SK-N-SH (cell line): ENCODE measurements around the gene AGMO. TPM values are rescaled to one million over a fixed set of nuclear protein-coding genes. Genes with fewer than 3 reads are reported as not detected.

ENCODE experiments used
- CTCF ChIA-PET: fragments of 300-600, 350-600 bp; formaldehyde crosslinking; extraction: SDS; loops from one replicate; lab custom pipeline; 2021; lab: Yijun Ruan, JAX
- POLR2A ChIA-PET: fragments of 350-600 bp; sonication (Branson Sonifier 250); formaldehyde crosslinking; extraction: SDS; loops from one replicate; lab custom pipeline; 2020; ENCODE audit warnings: antibody characterized with exemption, inconsistent platforms; lab: Yijun Ruan, JAX
- DNase-seq: peaks from one replicate; pipeline ENCODE4 v3.0.0; 2012
- H2AFZ ChIP-seq: fragments of 200-600 bp; sonication (generic); 2 replicates; pipeline ENCODE4 v1.8.1; 2016; ENCODE audit warnings: antibody characterized with exemption, mild to moderate bottlenecking, low read depth
- H3F3A ChIP-seq: fragments of 200-600 bp; sonication (generic); replicated peaks from 2 replicates; pipeline ENCODE3; 2016; ENCODE audit warnings: antibody characterized with exemption, mild to moderate bottlenecking; ENCODE audit not compliant: insufficient read depth
- H3K27ac ChIP-seq, 2 experiments: fragments of 200-500 bp in 1 of 2; fragments of 200-600 bp in 1 of 2; sonication (Bioruptor generic) in 1 of 2; sonication (generic), shearing (Covaris generic) in 1 of 2; 2 replicates each; pipeline versions ENCODE4 v1.5.1 to v1.6.1; 2014 to 2016; ENCODE audit warnings: low read depth in 2 of 2, inconsistent platforms in 1 of 2, low read length in 1 of 2, mild to moderate bottlenecking in 1 of 2, mixed read lengths in 1 of 2
- H3K27me3 ChIP-seq: fragments of 200-600 bp; sonication (generic), shearing (Covaris generic); 2 replicates; pipeline ENCODE4 v1.6.1; 2016; ENCODE audit warnings: mixed run types; ENCODE audit not compliant: insufficient read depth
- H3K36me3 ChIP-seq, 2 experiments: fragments of 200-500 bp in 1 of 2; fragments of 200-600 bp in 1 of 2; sonication (Bioruptor generic) in 1 of 2; sonication (generic) in 1 of 2; replicated peaks in 1 of 2; 2 replicates each; pipeline versions ENCODE3 to v1.5.1; 2014 to 2016; ENCODE audit warnings: low read length in 1 of 2, mild to moderate bottlenecking in 1 of 2; ENCODE audit not compliant: insufficient read depth in 2 of 2, control insufficient read depth in 1 of 2
- H3K4me1 ChIP-seq, 2 experiments: fragments of 200-500 bp in 1 of 2; fragments of 200-600 bp in 1 of 2; sonication (Bioruptor generic) in 1 of 2; sonication (generic), shearing (Covaris generic) in 1 of 2; 2 replicates each; pipeline versions ENCODE4 v1.5.1 to v1.6.1; 2014 to 2016; ENCODE audit warnings: low read depth in 1 of 2, low read length in 1 of 2, mixed run types in 1 of 2; ENCODE audit not compliant: insufficient read depth in 2 of 2, control insufficient read depth in 1 of 2
- H3K4me2 ChIP-seq: fragments of 200-600 bp; sonication (generic), shearing (Covaris generic); 2 replicates; pipeline ENCODE4 v1.6.1; 2017; ENCODE audit warnings: mixed run types
- H3K4me3 ChIP-seq, 2 experiments: fragments of 200-500 bp in 1 of 2; fragments of 200-600 bp in 1 of 2; sonication (Bioruptor generic) in 1 of 2; sonication (generic), shearing (Covaris generic) in 1 of 2; 2 replicates each; pipeline versions ENCODE4 v1.5.1 to v1.8.1; 2014 to 2016; ENCODE audit warnings: low read depth in 2 of 2, inconsistent platforms in 1 of 2, low read length in 1 of 2, mild to moderate bottlenecking in 1 of 2, mixed read lengths in 1 of 2, moderate library complexity in 1 of 2
- H3K79me2 ChIP-seq: fragments of 200-600 bp; sonication (generic); 2 replicates; pipeline ENCODE4 v1.8.1; 2017; ENCODE audit warnings: mild to moderate bottlenecking; ENCODE audit not compliant: insufficient read depth
- H3K9ac ChIP-seq: fragments of 200-600 bp; sonication (generic); 2 replicates; pipeline ENCODE4 v1.6.1; 2017; ENCODE audit warnings: mixed run types
- H3K9me2 ChIP-seq: fragments of 200-600 bp; sonication (generic); 2 replicates; pipeline ENCODE4 v1.6.1; 2017; ENCODE audit warnings: mixed run types
- H3K9me3 ChIP-seq: fragments of 200-600 bp; sonication (generic); 2 replicates; pipeline ENCODE4 v1.6.1; 2017; ENCODE audit warnings: mixed run types, mild to moderate bottlenecking, moderate library complexity
- H4K20me1 ChIP-seq: fragments of 200-600 bp; sonication (generic); 2 replicates; pipeline ENCODE4 v1.6.1; 2017; ENCODE audit warnings: mild to moderate bottlenecking, mixed run types; ENCODE audit not compliant: insufficient read depth
- EP300 ChIP-seq, 2 experiments: IDR thresholded peaks; 2 replicates each; pipeline versions ENCODE4 v1.4.0 to v1.6.1; 2012; ENCODE audit warnings: borderline replicate concordance in 1 of 2, low read depth in 1 of 2, low read length in 1 of 2
- EZH2phosphoT487 ChIP-seq: fragments of 200-600 bp; sonication (generic); IDR thresholded peaks from 2 replicates; pipeline ENCODE4 v1.6.1; 2017; ENCODE audit warnings: low read depth, mixed run types, mild to moderate bottlenecking, antibody characterized with exemption, moderate library complexity, borderline replicate concordance
- FOSL2 ChIP-seq: IDR thresholded peaks from 2 replicates; pipeline ENCODE4 v1.4.0; 2012; ENCODE audit warnings: low read depth, mild to moderate bottlenecking, moderate library complexity, borderline replicate concordance
- FOXJ3 ChIP-seq: sonication (generic); formaldehyde crosslinking; IDR thresholded peaks from 2 replicates; pipeline ENCODE4 v1.5.1; 2020; ENCODE audit warnings: mild to moderate bottlenecking, missing genetic modification reagents
- GABPA ChIP-seq: IDR thresholded peaks from 2 replicates; pipeline ENCODE4 v1.4.0; 2012; ENCODE audit warnings: low read depth, mild to moderate bottlenecking
- IRF3 ChIP-seq: fragments of 150-350 bp; IDR thresholded peaks from 2 replicates; pipeline ENCODE4 v1.6.1; 2016; ENCODE audit warnings: mild to moderate bottlenecking, low read depth, low read length
- POLR2AphosphoS5 ChIP-seq: IDR thresholded peaks from 2 replicates; pipeline ENCODE4 v1.6.1; 2012; ENCODE audit warnings: low read depth, low read length
- RXRA ChIP-seq: IDR thresholded peaks from 2 replicates; pipeline ENCODE4 v1.4.0; 2012; ENCODE audit warnings: low read depth, mild to moderate bottlenecking, borderline replicate concordance
- SIN3A ChIP-seq: IDR thresholded peaks from 2 replicates; pipeline ENCODE4 v1.6.1; 2012; ENCODE audit warnings: low read depth, mild to moderate bottlenecking, low read length, moderate library complexity, borderline replicate concordance
- USF2 ChIP-seq: fragments of 150-350 bp; IDR thresholded peaks from 2 replicates; pipeline ENCODE4 v1.6.1; 2017; ENCODE audit warnings: antibody characterized with exemption, low read length, low read depth, borderline replicate concordance
- YY1 ChIP-seq: IDR thresholded peaks from 2 replicates; pipeline ENCODE4 v1.4.0; 2012; ENCODE audit warnings: low read depth, mild to moderate bottlenecking
- WGBS: methylation state at CpG from one replicate; pipeline ENCODE4 v1.1.6; 2017; ENCODE audit warnings: low lambda C conversion rate; 5-methylcytosine and 5-hydroxymethylcytosine counted together
- polyA plus RNA-seq, 3 experiments: library from polyadenylated mRNA; depleted of rRNA; stranded (reverse); fragments of >200 nt; gene quantifications; 2 replicates each; pipeline ENCODE4 v1.2.3, GENCODE V29; 2012
- TF ChIP-seq, protein P1 (sequence below): IDR thresholded peaks from 2 replicates; pipeline ENCODE4 v1.6.1; 2012; ENCODE audit warnings: mild to moderate bottlenecking, low read depth, low read length, moderate library complexity
- TF ChIP-seq, protein P2 (sequence below): IDR thresholded peaks from 2 replicates; pipeline ENCODE4 v1.4.0; 2012; ENCODE audit warnings: low read depth, borderline replicate concordance

AGMO gene
- polyA plus RNA-seq, 1 of the 3 experiments (the other 2 are of a cell fraction): 0.05 TPM

DNA sequence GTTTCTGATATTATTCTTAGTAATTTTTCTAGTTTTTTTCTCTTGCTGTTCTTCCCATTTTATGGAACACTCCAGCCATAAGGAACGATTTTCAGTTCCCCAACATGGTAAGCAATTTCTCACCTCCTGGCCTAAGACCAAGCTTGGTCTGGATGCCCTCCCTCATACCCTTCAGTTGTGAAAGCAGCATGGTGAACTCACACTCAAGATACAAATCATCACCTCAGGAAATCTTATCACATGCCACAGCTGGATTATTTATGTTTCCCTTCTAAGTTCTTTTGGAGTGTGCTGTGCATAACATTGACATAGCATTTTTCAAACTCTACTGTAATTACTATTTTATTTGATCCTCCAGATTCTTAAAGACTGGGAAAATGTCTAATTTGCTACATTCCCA lies 216.6 kb downstream of the AGMO start:
- no peak overlapping the region for H3K4me3 ChIP-seq
- no peak overlapping the region for H2AFZ ChIP-seq
- H3K79me2 ChIP-seq: no peaks in the 10 kb centered on the region
- H3K9me2 ChIP-seq: no peaks in the 10 kb centered on the region
- no peaks in the 10 kb centered on the region for H3K27me3 ChIP-seq
- H3K9ac ChIP-seq: no peak overlapping the region
- H3K27ac ChIP-seq: no peak overlapping the region
- H3K9me3 ChIP-seq: no peaks in the 10 kb centered on the region
- 7% methylated on average over 1 of the region's 1 CpG for WGBS
- no peak for DNase-seq
- CTCF ChIA-PET: interaction anchor here (1.1 kb wide), 1 partner anchor 20 kb away, joined by 3 read pairs; no protein-coding TSS in a partner anchor
- H3K4me2 ChIP-seq: no peak overlapping the region
- POLR2A ChIA-PET: no interaction called here
- H3F3A ChIP-seq: no peaks in the 10 kb centered on the region
- TF ChIP-seq YY1 (no peak), FOXJ3 (CRISPR knock-in tag) (no peak), GABPA (no peak), POLR2AphosphoS5 (no peak), IRF3 (no peak), EP300 (IDR thresholded peaks at IDR 0.05; ENCODE audit: borderline replicate concordance in 1 of 2, low read depth in 1 of 2, low read length in 1 of 2) (no peak), USF2 (no peak), EZH2phosphoT487 (no peak), FOSL2 (no peak), SIN3A (no peak), RXRA (no peak)
- TF ChIP-seq, protein P1, sequence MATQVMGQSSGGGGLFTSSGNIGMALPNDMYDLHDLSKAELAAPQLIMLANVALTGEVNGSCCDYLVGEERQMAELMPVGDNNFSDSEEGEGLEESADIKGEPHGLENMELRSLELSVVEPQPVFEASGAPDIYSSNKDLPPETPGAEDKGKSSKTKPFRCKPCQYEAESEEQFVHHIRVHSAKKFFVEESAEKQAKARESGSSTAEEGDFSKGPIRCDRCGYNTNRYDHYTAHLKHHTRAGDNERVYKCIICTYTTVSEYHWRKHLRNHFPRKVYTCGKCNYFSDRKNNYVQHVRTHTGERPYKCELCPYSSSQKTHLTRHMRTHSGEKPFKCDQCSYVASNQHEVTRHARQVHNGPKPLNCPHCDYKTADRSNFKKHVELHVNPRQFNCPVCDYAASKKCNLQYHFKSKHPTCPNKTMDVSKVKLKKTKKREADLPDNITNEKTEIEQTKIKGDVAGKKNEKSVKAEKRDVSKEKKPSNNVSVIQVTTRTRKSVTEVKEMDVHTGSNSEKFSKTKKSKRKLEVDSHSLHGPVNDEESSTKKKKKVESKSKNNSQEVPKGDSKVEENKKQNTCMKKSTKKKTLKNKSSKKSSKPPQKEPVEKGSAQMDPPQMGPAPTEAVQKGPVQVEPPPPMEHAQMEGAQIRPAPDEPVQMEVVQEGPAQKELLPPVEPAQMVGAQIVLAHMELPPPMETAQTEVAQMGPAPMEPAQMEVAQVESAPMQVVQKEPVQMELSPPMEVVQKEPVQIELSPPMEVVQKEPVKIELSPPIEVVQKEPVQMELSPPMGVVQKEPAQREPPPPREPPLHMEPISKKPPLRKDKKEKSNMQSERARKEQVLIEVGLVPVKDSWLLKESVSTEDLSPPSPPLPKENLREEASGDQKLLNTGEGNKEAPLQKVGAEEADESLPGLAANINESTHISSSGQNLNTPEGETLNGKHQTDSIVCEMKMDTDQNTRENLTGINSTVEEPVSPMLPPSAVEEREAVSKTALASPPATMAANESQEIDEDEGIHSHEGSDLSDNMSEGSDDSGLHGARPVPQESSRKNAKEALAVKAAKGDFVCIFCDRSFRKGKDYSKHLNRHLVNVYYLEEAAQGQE: no peak
- TF ChIP-seq, protein P2, sequence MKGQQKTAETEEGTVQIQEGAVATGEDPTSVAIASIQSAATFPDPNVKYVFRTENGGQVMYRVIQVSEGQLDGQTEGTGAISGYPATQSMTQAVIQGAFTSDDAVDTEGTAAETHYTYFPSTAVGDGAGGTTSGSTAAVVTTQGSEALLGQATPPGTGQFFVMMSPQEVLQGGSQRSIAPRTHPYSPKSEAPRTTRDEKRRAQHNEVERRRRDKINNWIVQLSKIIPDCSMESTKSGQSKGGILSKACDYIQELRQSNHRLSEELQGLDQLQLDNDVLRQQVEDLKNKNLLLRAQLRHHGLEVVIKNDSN: no peak
- H3K4me1 ChIP-seq: no peaks in the 10 kb centered on the region
- H3K36me3 ChIP-seq: no peaks in the 10 kb centered on the region
- no peaks in the 10 kb centered on the region for H4K20me1 ChIP-seq
